ENCODE measurements around the gene SORBS2.

The SORBS2 gene

GRCh38 chr4:185590982-185591381 lies 221.0 kb downstream of the SORBS2 start:
- H3K27me3 ChIP-seq (ENCODE audit: control insufficient read depth, insufficient read depth, low read length): no peaks in the 10 kb centered on the region
- H3K4me3 ChIP-seq (ENCODE audit: low read depth, low read length): no peak overlapping the region
- no peak overlapping the region for H3K27ac ChIP-seq
- no peak overlapping the region for H2AFZ ChIP-seq
- H3K4me2 ChIP-seq (ENCODE audit: low read length): no peak overlapping the region
- no peak overlapping the region for H3K9ac ChIP-seq
- no peaks in the 10 kb centered on the region for H3K4me1 ChIP-seq
- H3K79me2 ChIP-seq: no peaks in the 10 kb centered on the region
- no peaks in the 10 kb centered on the region for H3K36me3 ChIP-seq (ENCODE audit: control insufficient read depth, insufficient read depth, low read length)
- TF ChIP-seq CTCF (IDR thresholded peaks at IDR 0.05): no peak
- H3K9me3 ChIP-seq (ENCODE audit: control insufficient read depth, low read length): no peaks in the 10 kb centered on the region

- TF ChIP-seq CTCF (IDR thresholded peaks at IDR 0.05): no peak
- Histone ChIP-seq H3K36me3 (ENCODE audit: control insufficient read depth, insufficient read depth, low read length) (no peaks in the 10 kb centered on the region), H3K9ac (no peak overlapping the region), H3K79me2 (no peaks in the 10 kb centered on the region), H3K4me3 (ENCODE audit: low read depth, low read length) (no peak overlapping the region), H3K27ac (no peak overlapping the region), H3K4me1 (no peaks in the 10 kb centered on the region), H3K27me3 (ENCODE audit: control insufficient read depth, insufficient read depth, low read length) (no peaks in the 10 kb centered on the region), H3K4me2 (ENCODE audit: low read length) (no peak overlapping the region), H3K9me3 (ENCODE audit: control insufficient read depth, low read length) (no peaks in the 10 kb centered on the region), H2AFZ (no peak overlapping the region)
These were observed 222.7 kb downstream of the SORBS2 start for GRCh38 chr4:185589067-185589836.

GRCh38 chr4:185587427-185588161 lies 224.4 kb downstream of the SORBS2 start:
- Histone ChIP-seq H2AFZ (no peak overlapping the region), H3K4me3 (ENCODE audit: low read depth, low read length) (no peak overlapping the region), H3K27me3 (ENCODE audit: control insufficient read depth, insufficient read depth, low read length) (no peaks in the 10 kb centered on the region), H3K9ac (no peak overlapping the region), H3K9me3 (ENCODE audit: control insufficient read depth, low read length) (no peaks in the 10 kb centered on the region), H3K4me1 (no peaks in the 10 kb centered on the region), H3K36me3 (ENCODE audit: control insufficient read depth, insufficient read depth, low read length) (no peaks in the 10 kb centered on the region), H3K27ac (no peak overlapping the region), H3K79me2 (no peaks in the 10 kb centered on the region), H3K4me2 (ENCODE audit: low read length) (no peak overlapping the region)
- TF ChIP-seq CTCF (IDR thresholded peaks at IDR 0.05): no peak

- no peak for TF ChIP-seq CTCF (IDR thresholded peaks at IDR 0.05)
- no peaks in the 10 kb centered on the region for H3K9me3 ChIP-seq (ENCODE audit: control insufficient read depth, low read length)
- H3K79me2 ChIP-seq: no peaks in the 10 kb centered on the region
- H3K4me1 ChIP-seq: no peaks in the 10 kb centered on the region
- H3K27ac ChIP-seq: no peak overlapping the region
- no peak overlapping the region for H3K4me2 ChIP-seq (ENCODE audit: low read length)
- H3K9ac ChIP-seq: no peak overlapping the region
- no peaks in the 10 kb centered on the region for H3K36me3 ChIP-seq (ENCODE audit: control insufficient read depth, insufficient read depth, low read length)
- no peaks in the 10 kb centered on the region for H3K27me3 ChIP-seq (ENCODE audit: control insufficient read depth, insufficient read depth, low read length)
- no peak overlapping the region for H3K4me3 ChIP-seq (ENCODE audit: low read depth, low read length)
- H2AFZ ChIP-seq: no peak overlapping the region
These were observed 225.0 kb downstream of the SORBS2 start for GRCh38 chr4:185587030-185587426.
